SK-N-MC (cell line): ENCODE measurements around the gene DICER1.

Source experiments
- EZH2 ChIP-seq: fragments of 200-600 bp; sonication (generic); IDR thresholded peaks from one replicate; pipeline ENCODE4 v1.6.1; 2017; ENCODE audit warnings: antibody characterized with exemption
- FOXP2 ChIP-seq: optimal IDR thresholded peaks from 2 replicates; pipeline ENCODE3; 2011; ENCODE audit warnings: mild to moderate bottlenecking, moderate library complexity; ENCODE audit not compliant: insufficient read depth; ENCODE audit errors: extremely low read length, control extremely low read depth
- POLR2AphosphoS5 ChIP-seq: IDR thresholded peaks from 2 replicates; pipeline ENCODE4 v1.6.1; 2012; ENCODE audit warnings: mild to moderate bottlenecking, low read depth, low read length, borderline replicate concordance

DNA sequence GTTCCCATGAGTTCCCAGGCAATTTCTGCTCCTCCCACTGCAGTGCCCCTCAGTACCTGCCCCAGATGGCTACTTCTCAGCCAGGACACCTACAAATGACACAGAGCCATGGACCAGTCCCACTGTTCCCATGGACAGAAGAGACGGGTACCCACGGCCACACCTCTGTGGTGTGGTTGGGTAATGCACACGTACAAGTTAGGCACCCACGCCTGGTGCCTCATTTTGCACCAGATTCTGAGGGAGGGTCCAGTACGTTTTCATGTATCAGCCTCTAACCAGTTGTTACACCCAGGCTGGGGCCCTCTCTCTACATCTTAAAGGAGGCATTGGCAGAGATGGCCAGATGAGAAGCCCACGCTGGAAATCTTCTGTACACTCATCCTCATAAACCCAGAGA, 114.0 kb downstream of the DICER1 start:
- TF ChIP-seq EZH2, result no peak
- TF ChIP-seq POLR2AphosphoS5, result no peak
- TF ChIP-seq FOXP2, result no peak
